Spleen (tissue), 7 donors: ENCODE measurements around the gene ABHD1.

ENCODE experiments used
- POLR2A ChIP-seq, 3 donors: fragments of 450-650 bp; IDR thresholded peaks; one replicate each; pipeline ENCODE4 v1.5.1; 2017; ENCODE audit warnings: antibody characterized with exemption in 3 of 3, mild to moderate bottlenecking in 1 of 3
- TF ChIP-seq, protein P1 (sequence below), 11 experiments: fragments of 200-600 bp in 7 of 11; fragments of 450-650 bp in 4 of 11; sonication (generic) in 4 of 11; IDR thresholded peaks in 8 of 11; conservative IDR thresholded peaks in 3 of 11; 1 replicate in 7 of 11; 2 replicates in 4 of 11; pipeline versions ENCODE4 v1.4.0 to v1.8.0; 2016 to 2021; ENCODE audit warnings: antibody characterized with exemption in 11 of 11, inconsistent platforms in 4 of 11, mild to moderate bottlenecking in 1 of 11
- donor health status: DM: no; HTN: no; CAD: no; lungs with moderate emphysema.
- donor health status: DM: no; HTN: no; CAD: no.
- donor health status: DM: no; HTN: no; CAD: no.

DNA sequence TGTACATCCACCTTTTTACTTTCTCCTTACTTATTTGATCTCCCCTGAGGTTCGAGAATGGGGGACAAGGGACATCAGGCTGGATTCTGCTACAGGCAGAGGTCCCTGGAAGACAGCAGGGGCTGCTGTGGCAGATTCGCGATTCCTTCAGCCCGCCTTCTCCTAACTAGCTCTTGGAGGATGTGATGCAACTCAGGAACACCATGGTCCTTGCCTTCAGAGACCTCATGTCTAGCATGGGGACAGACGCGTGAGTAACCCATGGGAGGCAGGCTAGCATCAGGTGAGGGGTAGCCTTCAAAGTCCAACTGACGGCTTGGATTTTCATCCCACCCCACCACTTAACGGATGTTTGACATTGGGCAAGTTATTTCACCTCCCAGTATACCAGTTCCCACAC lies 24.3 kb downstream of the ABHD1 start:
- TF ChIP-seq POLR2A (IDR thresholded peaks at IDR 0.05): no peak
- TF ChIP-seq, protein P1, sequence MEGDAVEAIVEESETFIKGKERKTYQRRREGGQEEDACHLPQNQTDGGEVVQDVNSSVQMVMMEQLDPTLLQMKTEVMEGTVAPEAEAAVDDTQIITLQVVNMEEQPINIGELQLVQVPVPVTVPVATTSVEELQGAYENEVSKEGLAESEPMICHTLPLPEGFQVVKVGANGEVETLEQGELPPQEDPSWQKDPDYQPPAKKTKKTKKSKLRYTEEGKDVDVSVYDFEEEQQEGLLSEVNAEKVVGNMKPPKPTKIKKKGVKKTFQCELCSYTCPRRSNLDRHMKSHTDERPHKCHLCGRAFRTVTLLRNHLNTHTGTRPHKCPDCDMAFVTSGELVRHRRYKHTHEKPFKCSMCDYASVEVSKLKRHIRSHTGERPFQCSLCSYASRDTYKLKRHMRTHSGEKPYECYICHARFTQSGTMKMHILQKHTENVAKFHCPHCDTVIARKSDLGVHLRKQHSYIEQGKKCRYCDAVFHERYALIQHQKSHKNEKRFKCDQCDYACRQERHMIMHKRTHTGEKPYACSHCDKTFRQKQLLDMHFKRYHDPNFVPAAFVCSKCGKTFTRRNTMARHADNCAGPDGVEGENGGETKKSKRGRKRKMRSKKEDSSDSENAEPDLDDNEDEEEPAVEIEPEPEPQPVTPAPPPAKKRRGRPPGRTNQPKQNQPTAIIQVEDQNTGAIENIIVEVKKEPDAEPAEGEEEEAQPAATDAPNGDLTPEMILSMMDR (IDR thresholded peaks at IDR 0.05 in 8 of 11, conservative IDR thresholded peaks at IDR 0.05 in 3 of 11): no peak
